NCI-H510A (cell line): ENCODE data around the gene IL17REL.

ENCODE experiments used
- DNase-seq: peaks from one replicate; lab custom pipeline; 2025; lab: John Stamatoyannopoulos, UW

The IL17REL gene

GRCh38 chr22:50002791-50003190 is 9.8 kb downstream of the IL17REL start:
- DNase-seq = no peak

- no peak for DNase-seq
Measured at GRCh38 chr22:50001388-50002231, 11.0 kb downstream of the IL17REL start.

GRCh38 chr22:50000587-50001387 is 11.8 kb downstream of the IL17REL start:
- no peak for DNase-seq

GRCh38 chr22:49999946-50000586 is 12.5 kb downstream of the IL17REL start:
- DNase-seq = no peak

- no peak for DNase-seq
Measured at GRCh38 chr22:49999063-49999945, 13.3 kb downstream of the IL17REL start.

GRCh38 chr22:49998718-49999062 is 13.9 kb downstream of the IL17REL start:
- DNase-seq = no peak

GRCh38 chr22:49997932-49998717 is 14.4 kb downstream of the IL17REL start:
- no peak for DNase-seq

- DNase-seq = peak; percentile 37
Measured at GRCh38 chr22:49997251-49997599, 15.3 kb downstream of the IL17REL start.

GRCh38 chr22:49996518-49997250 is 15.9 kb downstream of the IL17REL start:
- no peak for DNase-seq

GRCh38 chr22:49996119-49996517 is 16.4 kb downstream of the IL17REL start:
- no peak for DNase-seq

GRCh38 chr22:49995361-49996118 is 17.0 kb downstream of the IL17REL start:
- DNase-seq = no peak

- DNase-seq = no peak
Measured at GRCh38 chr22:49995041-49995360, 17.6 kb downstream of the IL17REL start.

- DNase-seq = no peak
Measured at GRCh38 chr22:49994361-49995040, 18.1 kb downstream of the IL17REL start.

- DNase-seq = no peak
Measured at GRCh38 chr22:49993649-49994360, 18.8 kb downstream of the IL17REL start.

- no peak for DNase-seq
Measured at GRCh38 chr22:49992921-49993648, 19.5 kb downstream of the IL17REL start.

GRCh38 chr22:49991907-49992533 is 20.5 kb downstream of the IL17REL start:
- no peak for DNase-seq

GRCh38 chr22:49991167-49991566 is 21.4 kb downstream of the IL17REL start:
- no peak for DNase-seq
